Endothelial cell of umbilical vein (primary cell): ENCODE data around the gene EMD. TPM values are rescaled to one million over a fixed set of nuclear protein-coding genes. Genes with fewer than 3 reads are reported as not detected.

ENCODE experiments used
- BruUV-seq: library from RNA; stranded (reverse); fragments of 400-500 nt; replicated peaks from 2 replicates; lab custom pipeline; 2021; lab: Mats Ljungman, UMichigan
- CTCF ChIA-PET: fragments of 300-600, 350-600 bp; sonication (Branson Sonifier 250); formaldehyde crosslinking; loops from one replicate; lab custom pipeline; 2021; ENCODE audit warnings: antibody characterized with exemption, inconsistent platforms; lab: Charles Lee
- POLR2A ChIA-PET: fragments of 300-600, 350-600 bp; sonication (Branson Sonifier 250); formaldehyde crosslinking; loops from one replicate; lab custom pipeline; 2021; ENCODE audit warnings: antibody characterized with exemption, inconsistent platforms; lab: Charles Lee
- DNase-seq: peaks from one replicate; pipeline ENCODE4 v3.0.0-alpha.2; 2011; ENCODE audit warnings: low read depth, low spot score
- FAIRE-seq: peaks from 2 replicates; lab custom pipeline; 2011; peaks lifted over from hg19 to GRCh38; lab: Jason Lieb, UNC
- H2AFZ ChIP-seq: 2 replicates; pipeline ENCODE4 v1.6.0; 2012; ENCODE audit warnings: low read depth, low read length, control low read depth, inconsistent platforms
- H3K27ac ChIP-seq: 2 replicates; pipeline ENCODE4 v1.5.1; 2011; ENCODE audit warnings: low read depth, mild to moderate bottlenecking, control low read depth, low read length, moderate library complexity; ENCODE audit not compliant: insufficient read depth
- H3K27me3 ChIP-seq, 2 experiments: 2 replicates each; pipeline versions ENCODE4 v1.6.0 to v1.6.1; 2011; ENCODE audit warnings: low read length in 2 of 2, mixed read lengths in 1 of 2; ENCODE audit not compliant: control insufficient read depth in 2 of 2, insufficient read depth in 2 of 2
- H3K36me3 ChIP-seq, 2 experiments: 2 replicates in 1 of 2; 3 replicates in 1 of 2; pipeline ENCODE4 v1.5.1; 2011; ENCODE audit warnings: low read length in 2 of 2, mild to moderate bottlenecking in 1 of 2, moderate library complexity in 1 of 2; ENCODE audit not compliant: control insufficient read depth in 2 of 2, insufficient read depth in 2 of 2; ENCODE audit errors: extremely low read depth in 1 of 2
- H3K4me1 ChIP-seq: 3 replicates; pipeline ENCODE4 v1.5.1; 2011; ENCODE audit warnings: mild to moderate bottlenecking, low read length; ENCODE audit not compliant: control insufficient read depth, insufficient read depth; ENCODE audit errors: extremely low read depth
- H3K4me2 ChIP-seq: 2 replicates; pipeline ENCODE4 v1.6.1; 2011; ENCODE audit warnings: low read length, control low read depth, mixed read lengths; ENCODE audit not compliant: insufficient read depth
- H3K4me3 ChIP-seq, 3 experiments: fragments of 200-600 bp in 1 of 3; sonication (generic), shearing (Covaris generic) in 1 of 3; replicated peaks in 1 of 3; 2 replicates each; pipeline ENCODE4 v1.5.1; 2011 to 2016; ENCODE audit warnings: control low read depth in 3 of 3, low read length in 3 of 3, mild to moderate bottlenecking in 2 of 3, inconsistent platforms in 1 of 3, low read depth in 1 of 3, moderate library complexity in 1 of 3; ENCODE audit not compliant: insufficient read depth in 1 of 3
- H3K79me2 ChIP-seq: 2 replicates; pipeline ENCODE4 v1.6.0; 2012; ENCODE audit warnings: low read length, inconsistent platforms; ENCODE audit not compliant: control insufficient read depth, insufficient read depth
- H3K9ac ChIP-seq: replicated peaks from 2 replicates; pipeline ENCODE3; 2011; ENCODE audit warnings: low read length, control low read depth; ENCODE audit not compliant: insufficient read depth; ENCODE audit errors: extremely low read depth
- H3K9me1 ChIP-seq: replicated peaks from 3 replicates; pipeline ENCODE4 v1.6.0; 2011; ENCODE audit warnings: mild to moderate bottlenecking, low read length; ENCODE audit not compliant: control insufficient read depth, insufficient read depth; ENCODE audit errors: extremely low read depth
- H3K9me3 ChIP-seq: replicated peaks from 2 replicates; pipeline ENCODE4 v1.5.1; 2012; ENCODE audit warnings: low read length, inconsistent platforms; ENCODE audit not compliant: control insufficient read depth, insufficient read depth
- H4K20me1 ChIP-seq: replicated peaks from 2 replicates; pipeline ENCODE3; 2011; ENCODE audit warnings: mild to moderate bottlenecking, low read length; ENCODE audit not compliant: control insufficient read depth, insufficient read depth; ENCODE audit errors: extremely low read depth
- CTCF ChIP-seq, 2 donors: IDR thresholded peaks; 1 replicate in 1 of 2; 2 replicates in 1 of 2; pipeline ENCODE4 v1.5.1; 2011; ENCODE audit warnings: low read length in 2 of 2, mild to moderate bottlenecking in 2 of 2, moderate library complexity in 2 of 2, control low read depth in 1 of 2, inconsistent platforms in 1 of 2, low read depth in 1 of 2; ENCODE audit not compliant: insufficient read depth in 1 of 2; ENCODE audit errors: extremely low read depth in 1 of 2
- EZH2 ChIP-seq: IDR thresholded peaks from 2 replicates; pipeline ENCODE4 v1.6.1; 2012; ENCODE audit warnings: borderline replicate concordance, low read depth, mild to moderate bottlenecking, moderate library complexity, low read length, inconsistent platforms; ENCODE audit not compliant: severe bottlenecking
- FOS ChIP-seq: IDR thresholded peaks from 2 replicates; pipeline ENCODE4 v1.6.1; 2011; ENCODE audit warnings: mild to moderate bottlenecking, low read length, moderate library complexity, borderline replicate concordance; ENCODE audit not compliant: insufficient read depth
- GATA2 ChIP-seq: IDR thresholded peaks from 2 replicates; pipeline ENCODE4 v1.7.0; 2011; ENCODE audit warnings: low read depth, mild to moderate bottlenecking, moderate library complexity, mixed read lengths, low read length; ENCODE audit not compliant: insufficient read length, insufficient read depth
- JUN ChIP-seq: IDR thresholded peaks from 2 replicates; pipeline ENCODE4 v1.6.1; 2011; ENCODE audit warnings: borderline replicate concordance, low read depth; ENCODE audit not compliant: insufficient read length, insufficient read depth
- MAX ChIP-seq: IDR thresholded peaks from 2 replicates; pipeline ENCODE4 v1.6.1; 2011; ENCODE audit not compliant: insufficient read depth, insufficient read length
- MYC ChIP-seq: IDR thresholded peaks from one replicate; pipeline ENCODE4 v1.6.1; 2011; ENCODE audit warnings: mild to moderate bottlenecking, low read depth, low read length
- POLR2A ChIP-seq: IDR thresholded peaks from 2 replicates; pipeline ENCODE4 v1.6.1; 2012; ENCODE audit warnings: low read depth, mild to moderate bottlenecking, control low read depth, low read length
- POLR2AphosphoS5 ChIP-seq: IDR thresholded peaks from 2 replicates; pipeline ENCODE4 v1.6.1; 2012; ENCODE audit warnings: low read depth, mild to moderate bottlenecking, control low read depth, low read length, moderate library complexity; ENCODE audit not compliant: insufficient read depth
- dilution Hi-C: fragments of 300-500 bp; cut with MboI; formaldehyde crosslinking; loops from one replicate; pipeline ENCODE4 v1.15.0; 2019; ENCODE audit warnings: low sequenced_read_pairs; ENCODE audit not compliant: extremely low pct_ligation_motif_present
- intact Hi-C: fragments of 100-400 bp; cut with micrococcal nuclease; formaldehyde crosslinking; loops from one replicate; pipeline ENCODE4 v1.10.0; 2022
- polyA plus RNA-seq, 4 experiments: library from polyadenylated mRNA; depleted of rRNA in 3 of 4; stranded (reverse) in 3 of 4; unstranded in 1 of 4; fragments of >200 nt; gene quantifications; 2 replicates each; pipeline versions ENCODE4 v1.2.1 to v1.2.3, GENCODE V29; 2011 to 2012; ENCODE audit warnings: missing spikeins in 1 of 4
- total RNA-seq: library from RNA; stranded (reverse); gene quantifications from 2 replicates; pipeline ENCODE4 v1.2.3, GENCODE V29; 2021

Gene EMD
- total and polyA plus RNA-seq, 2 donors (not counting 3 experiments of a cell fraction or from before 2014, with no cell fraction given) = 50.6 to 76.8 TPM

DNA sequence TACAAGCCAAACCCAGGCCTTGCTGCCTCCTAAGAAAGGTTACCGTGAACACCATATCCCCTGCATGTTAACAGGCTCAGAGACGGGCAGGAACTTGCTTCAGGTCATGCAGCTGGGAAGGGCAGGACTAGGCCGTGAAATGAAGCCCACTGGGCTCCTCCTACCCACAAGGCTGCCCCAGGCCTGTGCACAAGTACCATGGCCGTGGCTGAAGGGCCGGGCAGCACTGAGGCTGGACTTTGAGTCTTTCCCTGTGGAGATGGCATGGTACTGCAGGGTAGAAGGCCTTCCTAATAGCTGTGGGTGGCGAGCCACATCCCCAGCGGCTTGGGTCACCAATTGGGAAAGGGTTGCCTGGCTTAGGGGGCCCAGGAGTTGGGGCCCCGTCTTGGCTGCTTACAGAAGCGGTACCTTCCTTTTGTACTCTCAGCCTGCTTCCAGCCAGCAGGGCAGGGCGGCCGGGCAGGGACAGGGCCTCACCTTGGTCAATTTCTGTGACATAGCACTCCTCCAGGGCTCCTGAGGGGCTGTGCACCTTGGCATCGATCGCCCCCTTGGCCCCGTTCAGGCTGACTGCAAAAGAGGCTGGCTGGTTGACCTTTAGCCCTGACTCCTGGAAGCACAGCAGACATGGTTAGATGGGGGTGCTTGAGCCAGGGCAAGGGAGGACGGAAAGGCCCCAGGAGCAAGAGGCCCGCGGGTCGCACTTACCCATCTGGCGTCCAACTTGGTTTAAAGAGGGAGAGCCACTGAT lies 28.5 kb upstream of the EMD start:
- intact Hi-C loops (no loop called here), dilution Hi-C loops (no loop called here)
- no peak overlapping the region for H3K27ac ChIP-seq
- BruUV-seq = no TSS peak
- ChIA-PET POLR2A (no interaction called here), CTCF (no interaction called here)
- no peaks in the 10 kb centered on the region for H4K20me1 ChIP-seq
- no peaks in the 10 kb centered on the region for H3K9me1 ChIP-seq
- peak; percentile 55 for FAIRE-seq
- no peak overlapping the region for H3K9ac ChIP-seq
- H3K4me2 ChIP-seq = no peak overlapping the region
- no peak overlapping the region for H3K4me3 ChIP-seq
- TF ChIP-seq JUN = no peak
- no peak for TF ChIP-seq MYC
- TF ChIP-seq MAX = no peak
- TF ChIP-seq FOS = no peak
- TF ChIP-seq EZH2 = no peak
- TF ChIP-seq CTCF (IDR thresholded peaks at IDR 0.05; ENCODE audit: extremely low read depth in 1 of 2, insufficient read depth in 1 of 2, low read depth in 1 of 2, low read length in 2 of 2) = no peak
- TF ChIP-seq POLR2A = no peak
- TF ChIP-seq GATA2 = no peak
- no peak for TF ChIP-seq POLR2AphosphoS5
- no peak overlapping the region for H2AFZ ChIP-seq
- H3K4me1 ChIP-seq = no peaks in the 10 kb centered on the region
- H3K27me3 ChIP-seq = no peaks in the 10 kb centered on the region
- no peak for DNase-seq
- no peaks in the 10 kb centered on the region for H3K9me3 ChIP-seq
- H3K79me2 ChIP-seq = peaks cover 3% of the 10 kb centered on the region
- H3K36me3 ChIP-seq = peaks cover 5 to 69% of the 10 kb centered on the region in 2 experiments
